Measurements from ENCODE around the gene PRKN. TPM values are rescaled to one million over a fixed set of nuclear protein-coding genes. Genes with fewer than 3 reads are reported as not detected.
"Not testable (repeated sequence)": the region's sequence is repeated elsewhere in the genome, so short reads cannot be mapped to it uniquely, and the experiment has no call there.

The PRKN gene
- total RNA-seq, 1 experiment from 2014 or later, result 2.0 TPM

GRCh38 chr6:161309774-161310173, 1417.8 kb downstream of the PRKN start:
- H3T11ph ChIP-seq (ENCODE audit: low read length); H3K14ac ChIP-seq (ENCODE audit: insufficient read depth, low read length); H2BK12ac ChIP-seq (ENCODE audit: insufficient read length, low read depth, low read length); H3K23ac ChIP-seq (ENCODE audit: insufficient read length, low read depth, low read length); H2AK5ac ChIP-seq (ENCODE audit: insufficient read length, low read length); H3K27me3 ChIP-seq (ENCODE audit: insufficient read depth, low read length); H2AFZ ChIP-seq (ENCODE audit: low read length); H4K20me1 ChIP-seq (ENCODE audit: control insufficient read depth, insufficient read depth, insufficient read length); H3K79me2 ChIP-seq (ENCODE audit: insufficient read depth, low read length); H3K9ac ChIP-seq (ENCODE audit: extremely low read depth, insufficient read length, low read length); H3K18ac ChIP-seq (ENCODE audit: insufficient read length, low read depth, low read length); H3K79me1 ChIP-seq (ENCODE audit: insufficient read depth, low read depth, low read length, poor library complexity, severe bottlenecking); H4K8ac ChIP-seq (replicated peaks; ENCODE audit: insufficient read length, low read depth, low read length); H3K4me3 Mint-ChIP-seq; H3K56ac ChIP-seq (ENCODE audit: insufficient read length, low read depth, low read length); H3K27ac ChIP-seq (ENCODE audit: insufficient read length, low read depth, low read length); DNase-seq; H2BK5ac ChIP-seq (ENCODE audit: insufficient read length, low read length); H3K4me1 ChIP-seq (ENCODE audit: insufficient read depth, low read length); H3K27ac Mint-ChIP-seq; H3K23me2 ChIP-seq (ENCODE audit: insufficient read length, low read depth, low read length, poor library complexity, severe bottlenecking); H2BK15ac ChIP-seq (ENCODE audit: low read depth, low read length); H3K4ac ChIP-seq (ENCODE audit: low read depth, low read length); H4K91ac ChIP-seq (ENCODE audit: insufficient read length, low read depth, low read length); H3K27me3 Mint-ChIP-seq (ENCODE audit: low read depth); H4K5ac ChIP-seq (ENCODE audit: insufficient read length, low read depth, low read length); H2BK120ac ChIP-seq (ENCODE audit: low read depth, low read length, poor library complexity, severe bottlenecking); H2BK20ac ChIP-seq (ENCODE audit: low read depth, low read length, poor library complexity, severe bottlenecking); H3K9me3 ChIP-seq (ENCODE audit: control insufficient read depth, low read depth, low read length); H3K4me2 ChIP-seq (ENCODE audit: insufficient read depth, insufficient read length, low read length): not testable (repeated sequence)
- peaks cover 13 to 14% of the 10 kb centered on the region in 2 experiments for H3K9me3 Mint-ChIP-seq
- WGBS (ENCODE audit: extremely low coverage, insufficient read length, low lambda C conversion rate), result no CpG with 5 or more reads among the region's 7 CpGs
- H3K4me1 Mint-ChIP-seq, result peaks cover 16 to 18% of the 10 kb centered on the region in 2 experiments
- H3K36me3 Mint-ChIP-seq (ENCODE audit: insufficient read depth in 1 of 3, low read depth in 3 of 3), result peaks cover 0 to 13% (median 2%) of the 10 kb centered on the region in 3 experiments; a peak in 4 of 7 replicates
